Measurements from ENCODE around the gene RHBDL3. TPM values are rescaled to one million over a fixed set of nuclear protein-coding genes. Genes with fewer than 3 reads are reported as not detected.

RHBDL3 gene
- total RNA-seq, 2 experiments from 2014 or later: 0.29 to 0.54 TPM

Small RNA genes lying within 50 kb of the gene (microRNA-seq; reads per million reads assigned to microRNA genes)
- gene MIR632: 1.3 reads per million

Other genes with a start within 250 kb of the RHBDL3 start
- 10 to 100 TPM; 25.7 to 28.2 TPM for gene RHOT1, start 123.3 kb upstream of the RHBDL3 start, total RNA-seq
- 10 to 100 TPM; 32.3 to 39.0 TPM for gene C17orf75, start 76.3 kb downstream of the RHBDL3 start, total RNA-seq
- gene ZNF207, start 84.3 kb downstream of the RHBDL3 start, total RNA-seq: 100 to 1,000 TPM; 271 to 292 TPM
- gene PSMD11, start 178.7 kb downstream of the RHBDL3 start, total RNA-seq: 100 to 1,000 TPM; 110 to 139 TPM
- gene CDK5R1, start 221.2 kb downstream of the RHBDL3 start, total RNA-seq: 1 to 10 TPM; 3.3 to 3.5 TPM